HTERT RPE-1 (cell line): ENCODE measurements around the gene PLPPR1.

Experiments
- in situ Hi-C: fragments of 300-500 bp; cut with MboI; formaldehyde crosslinking; loops from 4 replicates; pipeline ENCODE4 v1.14.3; 2020; ENCODE audit warnings: low sequenced_read_pairs

The PLPPR1 gene

GRCh38 chr9:101372327-101373118, 344.0 kb downstream of the PLPPR1 start:
- in situ Hi-C loops: no loop called here
